ENCODE data around the gene RHOG. TPM values are rescaled to one million over a fixed set of nuclear protein-coding genes. Genes with fewer than 3 reads are reported as not detected.
A peak's percentile ranks its signal among the peaks of the same experiment; 100 is the strongest.

The RHOG gene
- total RNA-seq, 2 donors from 2014 or later: 41.1 to 56.4 TPM

- Histone ChIP-seq H3K36me3 (no peaks in the 10 kb centered on the region), H3K27ac (peak within 1 kb of the TSS; percentile 97 to 98), H3K4me3 (peak within 1 kb of the TSS; percentile 92 to 97), H3K9me3 (no peaks in the 10 kb centered on the region), H3K4me1 (replicated peaks) (peaks cover 12% of the 10 kb centered on the region), H3K27me3 (replicated peaks; ENCODE audit: insufficient read depth) (no peaks in the 10 kb centered on the region)
- peak; percentile 92 for DNase-seq (ENCODE audit: low spot score)
- intact Hi-C loops (cut with DNase I): loop anchor here (2.0 to 5.0 kb wide), 2 partner anchors 92 to 218 kb away; no protein-coding TSS in a partner anchor
- 0% methylated on average over 34 of the region's 87 CpGs for WGBS
- peak; percentile 72 for TF ChIP-seq POLR2A (IDR thresholded peaks at IDR 0.05)
- peak; percentile 94 to 99 (median 98) for TF ChIP-seq CTCF (IDR thresholded peaks at IDR 0.05)
- peak; percentile 81 for TF ChIP-seq POLR2AphosphoS5 (IDR thresholded peaks at IDR 0.05)
Observed at GRCh38 chr11:3854977-3855807, 14.4 kb upstream of the RHOG start, which contains the start of gene STIM1. STIM1 (plus strand) TSS chr11:3855664; CDS start chr11:3856271, 607 bp downstream.

- peak overlapping the region; percentile 97 to 98 for H3K27ac ChIP-seq
- intact Hi-C loops (cut with DNase I): loop anchor here (2.0 kb wide), 1 partner anchor 218 kb away; no protein-coding TSS in a partner anchor
- DNase-seq (ENCODE audit: low spot score): no peak
- H3K36me3 ChIP-seq: no peaks in the 10 kb centered on the region
- H3K9me3 ChIP-seq: no peaks in the 10 kb centered on the region
- H3K27me3 ChIP-seq (replicated peaks; ENCODE audit: insufficient read depth): no peaks in the 10 kb centered on the region
- H3K4me3 ChIP-seq: peak overlapping the region in 1 of 2 donors; percentile 97
- 21% methylated on average over 7 of the region's 7 CpGs for WGBS
- H3K4me1 ChIP-seq (replicated peaks): peaks cover 10% of the 10 kb centered on the region
- TF ChIP-seq POLR2AphosphoS5 (IDR thresholded peaks at IDR 0.05): no peak
- no peak for TF ChIP-seq POLR2A (IDR thresholded peaks at IDR 0.05)
- no peak for TF ChIP-seq CTCF (IDR thresholded peaks at IDR 0.05)
Observed at GRCh38 chr11:3854660-3854976, 13.9 kb upstream of the RHOG start.

- Histone ChIP-seq H3K4me3 (no peak overlapping the region), H3K27ac (peak overlapping the region; percentile 97 to 98), H3K36me3 (no peaks in the 10 kb centered on the region), H3K27me3 (replicated peaks; ENCODE audit: insufficient read depth) (no peaks in the 10 kb centered on the region), H3K4me1 (replicated peaks) (peaks cover 4% of the 10 kb centered on the region), H3K9me3 (no peaks in the 10 kb centered on the region)
- TF ChIP-seq POLR2A (IDR thresholded peaks at IDR 0.05) (no peak), CTCF (IDR thresholded peaks at IDR 0.05) (no peak), POLR2AphosphoS5 (IDR thresholded peaks at IDR 0.05) (no peak)
- 73% methylated on average over 11 of the region's 11 CpGs for WGBS
- peak; percentile 41 for DNase-seq (ENCODE audit: low spot score)
- intact Hi-C loops (cut with DNase I): loop anchor here (2.0 kb wide), 1 partner anchor 219 kb away; no protein-coding TSS in a partner anchor
Observed at GRCh38 chr11:3853899-3854659, 13.3 kb upstream of the RHOG start.

- H3K27ac ChIP-seq: no peak overlapping the region
- H3K4me3 ChIP-seq: no peak overlapping the region
- peaks cover 4% of the 10 kb centered on the region for H3K4me1 ChIP-seq (replicated peaks)
- TF ChIP-seq CTCF (IDR thresholded peaks at IDR 0.05) (no peak), POLR2AphosphoS5 (IDR thresholded peaks at IDR 0.05) (no peak), POLR2A (IDR thresholded peaks at IDR 0.05) (no peak)
- DNase-seq (ENCODE audit: low spot score): no peak
- no peaks in the 10 kb centered on the region for H3K9me3 ChIP-seq
- no peaks in the 10 kb centered on the region for H3K36me3 ChIP-seq
- H3K27me3 ChIP-seq (replicated peaks; ENCODE audit: insufficient read depth): no peaks in the 10 kb centered on the region
- WGBS: 100% methylated on average over 1 of the region's 1 CpG
- intact Hi-C loops (cut with DNase I): no loop called here
Observed at GRCh38 chr11:3853545-3853842, 12.7 kb upstream of the RHOG start.
